Activated CD8-positive, alpha-beta T cell treated with anti-CD3 and anti-CD28 coated beads for 36 hours (primary cell): ENCODE measurements around the gene MACIR. TPM values are rescaled to one million over a fixed set of nuclear protein-coding genes. Genes with fewer than 3 reads are reported as not detected.

Experiments
- ATAC-seq: fragments of 200-7000 bp; cut with Tn5 transposase; one replicate; pipeline ENCODE4 v1.10.0; 2021; ENCODE audit warnings: mild to moderate bottlenecking, moderate library complexity
- CTCF ChIA-PET: fragments of 350-600 bp; sonication (Branson Sonifier 250); formaldehyde crosslinking; loops from one replicate; lab custom pipeline; 2021; ENCODE audit warnings: antibody characterized with exemption; lab: Charles Lee
- POLR2A ChIA-PET: fragments of 350-600 bp; sonication (Branson Sonifier 250); formaldehyde crosslinking; loops from one replicate; lab custom pipeline; 2021; ENCODE audit warnings: antibody characterized with exemption; lab: Charles Lee
- DNase-seq: peaks from one replicate; pipeline ENCODE4 v3.0.0-alpha.2; 2020
- H3K27ac Mint-ChIP-seq: one replicate; pipeline ENCODE4 v1.8.0; 2021; ENCODE audit warnings: mild to moderate bottlenecking, mixed read lengths
- H3K27me3 Mint-ChIP-seq: one replicate; pipeline ENCODE4 v1.8.0; 2021; ENCODE audit warnings: mixed read lengths
- H3K36me3 Mint-ChIP-seq: one replicate; pipeline ENCODE4 v1.8.0; 2021; ENCODE audit warnings: low read depth, mixed read lengths
- H3K4me1 Mint-ChIP-seq: one replicate; pipeline ENCODE4 v1.8.0; 2021; ENCODE audit warnings: low read depth, mixed read lengths
- H3K4me3 Mint-ChIP-seq: one replicate; pipeline ENCODE4 v1.8.0; 2021; ENCODE audit warnings: mild to moderate bottlenecking, moderate library complexity, mixed read lengths
- H3K9me3 Mint-ChIP-seq: one replicate; pipeline ENCODE4 v1.8.0; 2021; ENCODE audit warnings: mixed read lengths
- CTCF ChIP-seq: fragments of 200-600 bp; IDR thresholded peaks from one replicate; pipeline ENCODE4 v1.8.0; 2022; ENCODE audit warnings: antibody characterized with exemption, mild to moderate bottlenecking
- intact Hi-C: fragments of 100-400 bp; cut with micrococcal nuclease; formaldehyde crosslinking; loops from one replicate; pipeline ENCODE4 v1.10.0; 2022
- total RNA-seq, 2 experiments: library from RNA; stranded (reverse); gene quantifications; one replicate each; pipeline ENCODE4 v1.2.3, GENCODE V29; 2021

The MACIR gene
- 1 to 10 TPM; 8.6 to 8.8 TPM for total RNA-seq

- H3K27me3 Mint-ChIP-seq = peaks cover 3% of the 10 kb centered on the region
- intact Hi-C loops = no loop called here
- no peak for TF ChIP-seq CTCF
- POLR2A ChIA-PET = interaction anchor here (0.8 to 2.4 kb wide), 6 partner anchors 10 to 139 kb away, joined by 4 to 16 read pairs (median 4); partner anchors contain the start of genes GIN1 and PPIP5K2
- H3K4me1 Mint-ChIP-seq = peaks cover 26% of the 10 kb centered on the region
- DNase-seq (peak; percentile 96), ATAC-seq (peak; percentile 94)
- H3K27ac Mint-ChIP-seq = peak within 1 kb of the TSS; percentile 84
- peak within 1 kb of the TSS; percentile 92 for H3K4me3 Mint-ChIP-seq
- H3K9me3 Mint-ChIP-seq = no peaks in the 10 kb centered on the region
- H3K36me3 Mint-ChIP-seq = no peaks in the 10 kb centered on the region
- CTCF ChIA-PET = interaction anchor here (0.6 to 2.9 kb wide), 5 partner anchors 11 to 722 kb away, joined by 3 to 11 read pairs (median 3); no protein-coding TSS in a partner anchor
Observed at GRCh38 chr5:103258368-103258956, at the start of gene MACIR. Gene MACIR, plus strand, starts transcription at chr5:103258763. Its CDS starts 17,157 bp downstream, at chr5:103275920.

GRCh38 chr5:103209065-103209464 is 49.5 kb upstream of the MACIR start:
- Mint-ChIP-seq H3K36me3 (peaks cover 26% of the 10 kb centered on the region), H3K9me3 (peaks cover 4% of the 10 kb centered on the region), H3K27ac (no peak overlapping the region), H3K4me1 (peaks cover 31% of the 10 kb centered on the region), H3K4me3 (no peak overlapping the region), H3K27me3 (no peaks in the 10 kb centered on the region)
- intact Hi-C loops = no loop called here
- ATAC-seq (no peak), DNase-seq (no peak)
- ChIA-PET CTCF (interaction anchor here (3.4 kb wide), 1 partner anchor 15 kb away, joined by 13 read pairs; no protein-coding TSS in a partner anchor), POLR2A (no interaction called here)
- no peak for TF ChIP-seq CTCF

GRCh38 chr5:103210952-103211351 is 47.6 kb upstream of the MACIR start:
- Mint-ChIP-seq H3K27me3 (no peaks in the 10 kb centered on the region), H3K9me3 (no peaks in the 10 kb centered on the region), H3K4me1 (peaks cover 31% of the 10 kb centered on the region), H3K27ac (peak overlapping the region; percentile 22), H3K36me3 (peaks cover 11% of the 10 kb centered on the region), H3K4me3 (no peak overlapping the region)
- intact Hi-C loops = no loop called here
- no peak for ATAC-seq
- ChIA-PET POLR2A (interaction anchor here (1.4 kb wide), 1 partner anchor 48 kb away, joined by 4 read pairs; the partner anchor contains the start of gene MACIR), CTCF (interaction anchor here (3.8 kb wide), 1 partner anchor 13 kb away, joined by 24 read pairs; no protein-coding TSS in a partner anchor)
- no peak for TF ChIP-seq CTCF
- no peak for DNase-seq

GRCh38 chr5:103211576-103212561 is 46.7 kb upstream of the MACIR start:
- no peak for DNase-seq
- ATAC-seq = peak; percentile 75
- POLR2A ChIA-PET = interaction anchor here (1.4 kb wide), 1 partner anchor 47 kb away, joined by 4 read pairs; the partner anchor contains the start of gene MACIR

More at GRCh38 chr5:103211576-103212561, 46.7 kb upstream of the MACIR start:
- Mint-ChIP-seq H3K27ac (peak overlapping the region; percentile 11), H3K9me3 (no peaks in the 10 kb centered on the region), H3K27me3 (no peaks in the 10 kb centered on the region), H3K4me3 (no peak overlapping the region), H3K36me3 (peaks cover 3% of the 10 kb centered on the region), H3K4me1 (peaks cover 32% of the 10 kb centered on the region)
- intact Hi-C loops = no loop called here
- TF ChIP-seq CTCF = no peak
- CTCF ChIA-PET = interaction anchor here (1.2 to 3.8 kb wide), 2 partner anchors 12 to 21 kb away, joined by 3 to 24 read pairs; no protein-coding TSS in a partner anchor
